HG03439 (cell line): ENCODE data around the gene HSPB3.
"Not testable (repeated sequence)": the region's sequence is repeated elsewhere in the genome, so short reads cannot be mapped to it uniquely, and the experiment has no call there.

Source experiments
- ATAC-seq: cut with Tn5 transposase; IDR thresholded peaks from one replicate; pipeline ENCODE4 v1.9.1; 2021; ENCODE audit warnings: mild to moderate bottlenecking, moderate library complexity; ENCODE audit not compliant: unreplicated experiment

HSPB3 gene

GRCh38 chr5:54454602-54455001 is 897 bp upstream of the HSPB3 start:
- no peak for ATAC-seq

GRCh38 chr5:54457094-54457862 is 1.8 kb downstream of the HSPB3 start:
- ATAC-seq = no peak

GRCh38 chr5:54458221-54458620 is 2.7 kb downstream of the HSPB3 start:
- no peak for ATAC-seq

- no peak for ATAC-seq
Measured at GRCh38 chr5:54460181-54460919, 4.9 kb downstream of the HSPB3 start.

- no peak for ATAC-seq
Measured at GRCh38 chr5:54462281-54462680, 6.8 kb downstream of the HSPB3 start.

GRCh38 chr5:54463713-54464112 is 8.2 kb downstream of the HSPB3 start:
- no peak for ATAC-seq

GRCh38 chr5:54469622-54470021 is 14.1 kb downstream of the HSPB3 start:
- ATAC-seq = no peak

GRCh38 chr5:54470128-54470527 is 14.6 kb downstream of the HSPB3 start:
- ATAC-seq = no peak

GRCh38 chr5:54470677-54471076 is 15.2 kb downstream of the HSPB3 start:
- no peak for ATAC-seq

GRCh38 chr5:54471398-54471797 is 15.9 kb downstream of the HSPB3 start:
- no peak for ATAC-seq

GRCh38 chr5:54476682-54477081 is 21.2 kb downstream of the HSPB3 start:
- ATAC-seq = no peak

- no peak for ATAC-seq
Measured at GRCh38 chr5:54477941-54478478, 22.5 kb downstream of the HSPB3 start.

GRCh38 chr5:54480296-54480695 is 24.8 kb downstream of the HSPB3 start:
- no peak for ATAC-seq

GRCh38 chr5:54484219-54484894 is 28.9 kb downstream of the HSPB3 start:
- no peak for ATAC-seq

- not testable (repeated sequence) for ATAC-seq
Measured at GRCh38 chr5:54485659-54486058, 30.2 kb downstream of the HSPB3 start.

GRCh38 chr5:54489648-54489979 is 34.1 kb downstream of the HSPB3 start:
- ATAC-seq = not testable (repeated sequence)

GRCh38 chr5:54491326-54491725 is 35.8 kb downstream of the HSPB3 start:
- no peak for ATAC-seq

GRCh38 chr5:54492178-54492577 is 36.7 kb downstream of the HSPB3 start:
- ATAC-seq = no peak

GRCh38 chr5:54495027-54495426 is 39.5 kb downstream of the HSPB3 start:
- no peak for ATAC-seq
